ENCODE data around the gene GABRE.

The GABRE gene

GRCh38 chrX:151974336-151975227 lies at the start of gene GABRE:
TSS of gene GABRE (minus strand) at chrX:151974676. CDS start at chrX:151974625, 51 bp downstream.
- peaks cover 44% of the 10 kb centered on the region for H3K27me3 Mint-ChIP-seq (ENCODE audit: low read depth, poor library complexity)
- peak; percentile 74 for DNase-seq
- TF ChIP-seq CTCF (IDR thresholded peaks at IDR 0.05): no peak
- peak within 1 kb of the TSS; percentile 67 for H3K4me3 Mint-ChIP-seq
- no peak within 1 kb of the TSS for H3K27ac Mint-ChIP-seq
- peaks cover 53% of the 10 kb centered on the region for H3K9me3 Mint-ChIP-seq
- H3K4me1 Mint-ChIP-seq: peaks cover 10% of the 10 kb centered on the region
- H3K36me3 Mint-ChIP-seq (ENCODE audit: low read depth): no peaks in the 10 kb centered on the region

GRCh38 chrX:152020888-152021287 lies 46.4 kb upstream of the GABRE start:
- no peaks in the 10 kb centered on the region for H3K36me3 Mint-ChIP-seq (ENCODE audit: low read depth)
- H3K27me3 Mint-ChIP-seq (ENCODE audit: low read depth, poor library complexity): peaks cover 2% of the 10 kb centered on the region
- no peak for TF ChIP-seq CTCF (IDR thresholded peaks at IDR 0.05)
- peaks cover 33% of the 10 kb centered on the region for H3K9me3 Mint-ChIP-seq
- no peak overlapping the region for H3K4me3 Mint-ChIP-seq
- no peak overlapping the region for H3K27ac Mint-ChIP-seq
- no peak for DNase-seq
- H3K4me1 Mint-ChIP-seq: no peaks in the 10 kb centered on the region

GRCh38 chrX:151999813-152000212 lies 25.3 kb upstream of the GABRE start:
- no peak overlapping the region for H3K27ac Mint-ChIP-seq
- no peak for DNase-seq
- no peaks in the 10 kb centered on the region for H3K4me1 Mint-ChIP-seq
- peaks cover 39% of the 10 kb centered on the region for H3K9me3 Mint-ChIP-seq
- TF ChIP-seq CTCF (IDR thresholded peaks at IDR 0.05): no peak
- H3K4me3 Mint-ChIP-seq: no peak overlapping the region
- no peaks in the 10 kb centered on the region for H3K27me3 Mint-ChIP-seq (ENCODE audit: low read depth, poor library complexity)
- no peaks in the 10 kb centered on the region for H3K36me3 Mint-ChIP-seq (ENCODE audit: low read depth)

GRCh38 chrX:151997539-151997938 lies 23.1 kb upstream of the GABRE start:
- Mint-ChIP-seq H3K4me3 (no peak overlapping the region), H3K9me3 (peaks cover 30% of the 10 kb centered on the region), H3K36me3 (ENCODE audit: low read depth) (no peaks in the 10 kb centered on the region), H3K27ac (no peak overlapping the region), H3K27me3 (ENCODE audit: low read depth, poor library complexity) (no peaks in the 10 kb centered on the region), H3K4me1 (no peaks in the 10 kb centered on the region)
- no peak for DNase-seq
- TF ChIP-seq CTCF (IDR thresholded peaks at IDR 0.05): no peak

- Mint-ChIP-seq H3K27ac (no peak overlapping the region), H3K4me1 (no peaks in the 10 kb centered on the region), H3K4me3 (no peak overlapping the region)
Observed at GRCh38 chrX:151996347-151996746, 21.9 kb upstream of the GABRE start.

More at GRCh38 chrX:151996347-151996746, 21.9 kb upstream of the GABRE start:
- no peak for DNase-seq
- Mint-ChIP-seq H3K36me3 (ENCODE audit: low read depth) (no peaks in the 10 kb centered on the region), H3K27me3 (ENCODE audit: low read depth, poor library complexity) (no peaks in the 10 kb centered on the region), H3K9me3 (peaks cover 23% of the 10 kb centered on the region)
- no peak for TF ChIP-seq CTCF (IDR thresholded peaks at IDR 0.05)
